NCI-H2107 (cell line): ENCODE data around the gene TRIM24.
"Not testable (repeated sequence)": the region's sequence is repeated elsewhere in the genome, so short reads cannot be mapped to it uniquely, and the experiment has no call there.

Experiments
- DNase-seq: peaks from one replicate; lab custom pipeline; 2025; lab: John Stamatoyannopoulos, UW

The TRIM24 gene

DNA sequence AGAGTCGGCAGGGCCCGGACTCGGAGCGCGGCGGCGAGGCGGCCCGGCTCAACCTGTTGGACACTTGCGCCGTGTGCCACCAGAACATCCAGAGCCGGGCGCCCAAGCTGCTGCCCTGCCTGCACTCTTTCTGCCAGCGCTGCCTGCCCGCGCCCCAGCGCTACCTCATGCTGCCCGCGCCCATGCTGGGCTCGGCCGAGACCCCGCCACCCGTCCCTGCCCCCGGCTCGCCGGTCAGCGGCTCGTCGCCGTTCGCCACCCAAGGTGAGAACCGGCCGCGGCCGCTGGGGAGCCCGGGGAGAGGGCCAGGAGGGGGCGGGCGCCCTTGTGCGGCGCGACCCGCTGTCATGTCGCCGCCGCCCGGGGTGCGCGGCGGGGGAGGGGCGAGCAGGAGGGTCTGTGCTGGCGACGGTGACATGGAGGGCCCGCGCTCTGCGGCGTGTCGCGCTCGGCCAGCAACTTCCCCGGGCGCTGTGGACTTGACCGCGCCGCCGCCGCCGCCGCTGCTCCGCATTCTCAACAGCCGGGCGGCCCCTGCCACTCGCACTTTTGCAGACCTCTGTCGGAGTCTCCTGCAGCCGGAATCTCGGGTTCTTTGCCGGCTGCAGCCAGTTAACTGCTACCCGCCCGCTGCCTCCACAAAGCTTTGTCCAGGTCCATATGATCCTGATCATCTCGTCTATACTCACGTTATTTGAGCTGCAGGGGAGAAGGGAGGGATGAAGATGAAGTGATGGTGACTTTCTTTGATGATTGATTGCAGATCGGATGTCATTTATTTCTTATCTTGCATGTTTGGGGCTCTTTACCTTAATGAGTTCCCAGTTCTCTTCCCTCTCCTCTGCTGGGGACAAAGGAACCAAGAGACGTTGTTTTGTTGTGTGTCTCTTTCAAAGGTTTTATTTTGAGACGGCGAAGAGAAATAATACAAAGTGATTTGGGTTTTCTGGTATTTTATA lies 869 bp downstream of the TRIM24 start:
- DNase-seq, result peak; percentile 52

DNA sequence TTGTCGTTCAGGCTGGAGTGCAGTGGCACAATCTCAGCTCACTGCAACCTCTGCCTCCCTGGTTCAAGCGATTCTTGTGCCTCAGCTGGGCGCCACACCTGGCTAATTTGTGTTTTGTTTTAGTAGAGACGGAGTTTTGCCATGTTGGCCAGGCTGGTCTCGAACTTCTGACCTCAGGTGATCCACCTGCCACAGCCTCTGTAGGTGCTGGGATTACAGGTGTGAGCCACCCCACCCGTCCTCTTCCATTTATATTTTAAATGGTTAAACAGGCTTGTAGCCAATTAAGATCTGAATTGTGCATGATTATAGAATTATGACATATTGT lies 3.2 kb downstream of the TRIM24 start:
- not testable (repeated sequence) for DNase-seq

DNA sequence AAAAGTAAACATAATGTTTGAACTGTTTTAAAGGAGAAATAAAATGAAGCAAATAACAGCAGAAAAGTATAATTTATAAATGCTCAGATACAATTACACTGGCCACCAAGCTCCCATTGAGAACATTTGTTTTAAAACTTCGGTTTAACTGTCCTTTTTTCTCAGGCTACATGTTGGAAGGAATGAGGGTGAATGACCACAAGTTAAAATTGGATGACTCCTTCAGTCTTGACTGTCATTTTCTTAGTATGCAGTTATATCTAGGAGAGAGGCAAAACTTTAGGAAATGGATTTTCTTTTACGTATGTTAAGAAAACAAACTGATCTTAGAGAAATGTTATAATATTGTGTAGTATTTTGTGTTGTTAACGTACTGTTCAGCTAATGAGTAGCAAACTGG lies 5.0 kb downstream of the TRIM24 start:
- no peak for DNase-seq

DNA sequence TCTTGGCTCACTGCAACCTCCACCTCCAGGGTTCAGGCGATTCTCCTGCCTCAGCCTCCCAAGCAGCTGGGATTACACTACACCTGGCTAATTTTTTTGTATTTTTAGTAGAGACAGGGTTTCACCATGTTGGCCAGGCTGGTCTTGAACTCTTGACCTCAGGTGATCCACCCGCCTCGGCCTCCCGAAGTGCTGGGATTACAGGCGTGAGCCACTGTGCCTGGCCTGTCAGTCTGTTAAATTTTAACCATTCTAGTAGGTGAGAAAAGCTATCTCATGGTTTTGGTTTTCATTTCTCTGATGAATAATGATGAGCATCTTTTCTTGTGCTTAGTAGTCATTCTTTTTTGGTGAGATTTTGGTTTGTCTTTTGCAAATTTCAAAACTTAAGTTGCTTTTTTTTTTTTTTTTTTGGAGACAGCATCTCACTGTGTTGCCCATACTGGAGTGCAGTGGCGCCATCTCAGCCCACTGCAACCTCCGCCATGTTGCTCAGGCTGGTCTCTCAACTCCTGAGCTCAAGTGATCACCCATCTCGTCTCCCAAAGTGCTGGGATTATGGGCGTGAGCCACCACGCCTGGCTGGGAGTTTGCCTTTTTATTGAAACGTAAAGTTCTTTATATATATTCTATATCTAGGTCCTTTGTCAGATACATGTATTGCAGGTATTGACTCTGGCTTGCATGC lies 6.2 kb downstream of the TRIM24 start:
- not testable (repeated sequence) for DNase-seq

DNA sequence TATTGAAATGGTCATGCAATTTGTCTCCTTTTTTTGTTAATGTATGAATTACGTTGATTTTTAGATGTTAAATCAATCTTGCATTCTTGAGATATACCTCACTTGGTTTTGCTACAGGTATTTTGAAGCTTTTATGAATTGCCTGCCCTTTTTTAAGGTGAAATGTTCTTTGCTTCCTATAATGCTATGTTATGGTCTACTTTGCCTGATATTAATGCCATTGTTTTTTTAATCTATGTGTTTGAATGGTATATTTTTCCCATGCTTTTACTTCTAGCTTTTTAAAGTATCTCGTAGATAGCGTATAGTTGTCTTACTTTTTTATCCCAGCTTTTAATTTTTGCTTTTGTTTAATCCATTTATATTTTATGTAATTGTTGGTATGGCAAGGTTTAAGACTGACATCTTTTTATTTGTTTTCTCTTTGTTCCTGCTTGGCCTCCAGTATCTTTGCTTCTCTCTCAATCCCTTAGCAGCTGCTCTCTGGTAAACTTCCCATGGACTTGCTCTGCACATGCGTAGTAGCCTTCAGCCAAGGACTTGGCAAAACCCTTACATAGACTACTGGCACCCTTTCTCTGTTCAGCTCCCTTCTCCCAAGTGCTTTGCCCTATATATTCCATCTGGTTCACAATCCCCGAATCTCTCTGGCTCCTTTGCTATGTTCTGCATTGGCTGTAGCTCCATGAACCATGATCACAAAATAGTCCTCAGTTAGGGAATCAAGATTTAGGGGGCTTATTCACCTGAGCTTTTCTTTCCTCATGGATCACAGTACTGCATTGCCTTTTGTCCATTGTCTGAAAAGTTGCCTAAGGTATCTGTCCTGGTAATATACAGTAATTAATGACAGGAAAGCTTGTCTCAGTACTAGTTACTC lies 8.4 kb downstream of the TRIM24 start:
- no peak for DNase-seq

DNA sequence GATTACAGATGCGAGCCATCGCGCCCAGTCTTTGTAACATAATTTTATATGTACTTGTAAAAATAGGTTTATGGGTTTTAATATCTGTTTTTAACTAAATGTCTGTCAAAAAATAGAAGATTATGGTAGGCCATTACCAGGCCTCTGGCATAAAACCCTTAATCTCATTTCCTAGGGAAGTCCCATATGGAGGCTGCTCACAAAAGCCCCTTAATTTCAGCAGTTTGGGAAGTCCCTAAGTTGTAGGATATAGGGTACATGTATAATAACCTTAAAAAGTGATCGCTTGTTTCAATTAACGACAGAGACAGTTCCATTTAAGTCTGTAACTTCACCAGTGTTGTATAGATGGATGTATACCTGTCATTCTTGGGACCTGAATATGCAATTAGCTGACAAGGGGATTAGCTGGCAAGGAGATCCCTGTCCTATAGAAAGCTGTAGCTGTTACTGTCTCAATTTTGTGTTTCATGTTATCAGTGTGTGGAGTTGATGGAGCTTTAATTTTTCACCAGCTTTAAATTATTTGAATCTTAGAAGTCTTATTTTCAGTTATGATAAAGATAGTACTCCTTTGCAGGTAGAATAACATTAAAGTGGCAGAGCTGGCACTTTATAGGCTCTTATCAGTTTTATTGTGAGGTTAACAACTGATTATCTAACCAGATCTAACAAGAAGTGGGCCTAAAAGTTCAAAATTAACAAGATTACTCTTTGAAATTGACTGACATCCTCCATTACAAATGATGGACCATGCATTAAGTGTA lies 10.5 kb downstream of the TRIM24 start:
- no peak for DNase-seq

DNA sequence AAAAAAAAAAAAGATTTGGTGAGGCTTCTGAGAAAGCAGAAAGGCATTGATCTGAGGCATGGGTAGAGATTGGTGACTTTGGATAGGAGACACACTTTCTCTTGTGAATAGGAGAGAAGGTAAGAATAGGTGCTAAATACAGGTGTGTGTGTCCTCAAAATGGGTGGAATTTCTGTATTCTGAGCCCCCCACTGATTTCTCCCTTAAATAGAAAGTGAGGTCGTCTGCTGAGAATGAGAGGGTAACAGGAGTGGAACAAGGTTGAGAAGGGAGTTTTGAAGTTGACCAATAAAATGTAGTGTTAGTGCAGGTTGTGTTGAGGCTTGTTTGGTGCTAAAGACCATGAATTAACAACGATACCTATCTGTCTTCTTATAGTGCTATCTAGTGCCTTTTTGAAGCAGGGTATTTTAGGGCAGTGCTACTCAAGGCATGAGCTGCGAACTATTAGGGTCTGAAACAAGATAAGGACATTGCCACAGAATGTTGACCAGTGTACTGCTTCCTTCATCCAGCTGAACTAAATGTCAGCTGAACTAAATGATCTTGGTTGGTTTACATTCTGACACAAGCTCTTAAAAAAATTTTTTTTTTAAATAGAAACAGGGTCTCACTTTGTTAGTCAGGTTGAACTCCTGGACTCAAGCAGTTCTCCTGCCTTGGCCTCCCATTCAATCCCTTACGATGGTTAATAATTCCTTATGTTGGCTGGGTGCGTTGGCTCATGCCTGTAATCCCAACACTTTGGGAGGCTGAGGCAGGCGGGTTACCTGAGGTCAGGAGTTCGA lies 12.4 kb downstream of the TRIM24 start:
- DNase-seq, result no peak

DNA sequence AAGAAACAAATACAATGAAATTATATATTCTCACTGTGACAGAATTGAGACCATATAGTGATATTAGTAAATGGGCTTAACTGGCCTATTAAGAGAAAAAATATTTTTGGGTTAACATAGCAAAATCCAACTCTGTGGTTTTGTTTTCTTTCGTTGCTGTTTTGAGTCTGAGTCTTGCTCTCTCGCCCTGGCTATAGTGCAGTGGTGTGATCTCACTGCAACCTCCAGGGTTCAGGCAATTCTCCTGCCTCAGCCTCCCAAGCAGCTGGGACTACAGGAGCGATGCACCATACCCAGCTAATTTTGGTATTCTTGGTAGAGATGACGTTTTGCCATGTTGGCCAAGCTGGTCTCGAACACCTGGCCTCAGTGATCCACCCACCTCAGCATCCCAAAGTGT lies 15.3 kb downstream of the TRIM24 start:
- DNase-seq, result no peak

DNA sequence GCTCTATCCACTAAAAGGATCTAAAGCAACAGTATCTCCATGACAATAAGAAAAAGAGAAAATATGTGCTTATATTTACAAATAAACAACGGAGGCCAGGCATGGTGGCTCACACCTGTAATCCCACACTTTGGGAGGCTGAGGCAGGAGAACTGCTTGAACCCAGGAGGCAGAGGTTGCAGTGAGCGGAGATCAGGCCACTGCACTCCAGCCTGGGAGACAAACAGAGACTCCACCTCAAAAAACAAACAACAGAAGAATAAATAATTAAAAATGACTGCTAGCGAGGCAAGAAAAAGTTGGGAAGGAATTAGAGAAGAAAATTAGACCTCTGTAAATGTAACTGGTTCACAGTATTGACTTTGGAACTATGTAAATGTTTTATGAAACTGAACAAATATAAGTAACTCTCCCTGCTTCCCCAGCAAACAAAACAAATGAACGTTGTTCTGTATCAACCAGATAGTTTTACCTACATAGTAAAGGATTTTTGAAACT lies 17.1 kb downstream of the TRIM24 start:
- DNase-seq, result no peak

DNA sequence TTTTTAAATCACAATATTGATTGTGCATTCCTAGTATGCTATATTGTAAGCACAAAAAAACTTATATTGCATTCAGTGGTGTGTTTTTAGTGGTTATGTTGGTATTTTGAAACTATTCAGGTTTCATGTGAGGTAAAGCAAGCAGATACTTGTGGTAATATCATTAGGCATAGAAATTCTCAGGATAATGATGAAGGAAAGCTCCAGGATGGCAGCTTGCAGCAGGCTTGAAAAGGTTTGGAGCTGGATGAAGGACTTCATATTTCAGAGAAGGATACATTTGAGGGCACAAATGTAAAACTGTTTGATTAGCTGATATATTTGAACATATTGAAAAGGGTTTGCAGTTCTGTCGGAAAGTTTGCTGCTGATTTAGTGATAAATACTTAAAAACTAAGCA lies 17.5 kb downstream of the TRIM24 start:
- DNase-seq, result no peak

DNA sequence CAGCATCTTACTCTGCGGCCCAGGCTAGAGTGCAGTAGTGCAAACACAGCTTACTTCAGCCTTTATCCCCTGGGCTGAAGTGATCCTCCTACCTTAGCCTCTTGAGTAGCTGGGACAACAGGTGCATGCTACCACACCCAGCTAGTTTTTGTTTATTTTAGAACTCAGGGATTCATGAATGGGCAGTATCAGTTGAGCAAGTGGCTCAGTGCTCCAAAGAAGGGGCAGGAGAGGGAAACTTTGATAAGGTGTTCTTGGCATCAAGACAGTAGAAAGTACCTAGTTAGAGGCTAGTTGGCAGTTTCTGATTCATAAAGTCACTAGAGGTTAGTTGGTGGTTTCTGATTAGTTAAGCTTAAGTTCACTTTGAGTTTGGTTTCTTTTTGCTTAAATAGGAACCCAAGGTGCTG lies 18.4 kb downstream of the TRIM24 start:
- no peak for DNase-seq

DNA sequence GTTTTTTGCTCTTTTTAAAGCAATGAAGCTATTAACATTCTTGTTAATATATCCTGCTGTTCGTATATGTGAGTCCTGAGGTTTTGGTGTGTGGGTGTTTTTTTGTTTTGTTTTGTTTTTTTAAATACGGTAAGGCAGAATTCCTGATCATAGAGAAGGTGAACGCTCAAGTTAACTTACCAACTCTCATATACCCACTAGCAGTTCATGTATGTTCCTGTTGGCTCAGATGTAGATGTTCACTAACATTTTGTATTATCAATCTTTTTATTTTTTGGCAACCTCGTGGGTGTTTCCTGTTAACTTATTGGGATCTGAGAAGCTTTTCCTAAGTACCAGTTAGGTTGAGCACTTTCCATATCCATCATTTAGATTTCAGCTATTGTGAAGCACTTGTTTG lies 20.5 kb downstream of the TRIM24 start:
- DNase-seq, result no peak

DNA sequence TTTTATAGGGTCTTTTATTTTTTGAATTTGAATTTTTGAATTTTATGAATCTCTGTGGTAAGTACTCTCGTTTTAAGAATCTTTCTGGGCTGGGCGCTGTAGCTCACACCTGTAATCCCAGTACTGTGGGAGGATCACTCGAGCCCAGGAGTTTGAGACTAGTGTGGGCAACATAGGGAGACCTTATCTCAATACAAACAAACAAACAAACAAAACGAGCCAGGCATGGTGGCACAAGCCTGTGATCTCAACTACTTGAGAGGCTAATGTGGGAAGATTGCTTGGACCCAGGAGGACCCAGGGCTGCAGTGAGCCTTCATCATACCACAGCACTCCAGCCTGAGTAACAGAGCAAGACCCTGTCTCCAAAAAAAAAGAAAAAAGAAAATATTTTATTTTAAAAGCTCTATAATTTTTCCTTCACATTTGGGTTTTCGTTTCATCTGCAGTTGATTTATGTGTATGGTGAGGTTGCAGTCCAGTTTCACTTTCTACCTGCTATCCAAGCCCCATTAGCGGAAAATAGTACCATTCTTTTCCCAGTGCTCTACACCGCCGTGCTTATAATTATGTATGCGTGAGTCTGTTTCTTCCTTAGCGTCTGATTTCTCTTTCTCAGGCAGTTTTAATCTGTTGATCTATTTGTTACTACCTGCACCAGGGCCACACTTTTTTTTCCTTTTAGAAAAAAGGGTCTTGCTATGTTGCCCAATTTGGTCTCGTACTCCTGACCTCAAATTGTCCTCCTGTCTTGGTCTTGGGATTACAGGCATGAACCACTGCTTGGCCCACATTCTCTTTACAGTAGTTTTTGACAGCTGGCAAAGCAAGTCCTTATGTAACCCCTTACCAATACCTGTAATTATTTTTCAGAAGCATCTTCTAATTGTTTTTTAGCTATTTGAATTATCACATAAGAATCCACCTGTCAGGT lies 21.7 kb downstream of the TRIM24 start:
- no peak for DNase-seq

DNA sequence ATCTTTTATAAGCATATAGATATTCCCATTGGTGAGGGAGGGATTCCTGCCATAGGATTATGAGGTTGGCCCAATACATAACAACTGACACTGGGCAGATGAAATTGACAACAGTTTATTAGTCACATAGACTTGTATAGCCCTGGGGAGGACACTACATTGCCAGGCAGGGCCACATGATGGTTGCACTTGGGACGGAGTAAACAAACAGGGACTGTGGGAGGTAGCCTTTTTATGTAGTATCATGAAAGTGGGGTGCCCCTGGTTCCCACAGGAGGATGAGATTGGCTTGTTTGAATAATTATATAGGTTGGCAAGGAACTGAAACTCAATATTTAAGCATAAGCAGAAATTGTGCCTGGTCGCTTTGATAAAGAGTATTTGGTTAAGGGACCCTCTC lies 23.5 kb downstream of the TRIM24 start:
- DNase-seq, result no peak

DNA sequence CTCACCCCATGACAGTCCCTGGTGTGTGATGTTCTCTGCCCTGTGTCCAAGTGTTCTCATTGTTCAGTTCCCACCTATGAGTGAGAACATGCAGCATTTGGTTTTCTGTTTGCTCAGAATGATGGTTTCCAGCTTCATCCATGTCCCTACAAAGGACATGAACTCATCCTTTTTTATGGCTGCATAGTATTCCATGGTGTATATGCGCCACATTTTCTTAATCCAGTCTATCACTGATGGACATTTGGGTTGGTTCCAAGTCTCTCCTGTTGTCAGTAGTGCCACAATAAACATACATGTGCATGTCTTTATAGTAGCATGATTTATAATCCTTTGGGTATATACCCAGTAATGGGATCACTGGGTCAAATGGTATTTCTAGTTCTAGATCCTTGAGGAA lies 25.4 kb downstream of the TRIM24 start:
- DNase-seq, result not testable (repeated sequence)

DNA sequence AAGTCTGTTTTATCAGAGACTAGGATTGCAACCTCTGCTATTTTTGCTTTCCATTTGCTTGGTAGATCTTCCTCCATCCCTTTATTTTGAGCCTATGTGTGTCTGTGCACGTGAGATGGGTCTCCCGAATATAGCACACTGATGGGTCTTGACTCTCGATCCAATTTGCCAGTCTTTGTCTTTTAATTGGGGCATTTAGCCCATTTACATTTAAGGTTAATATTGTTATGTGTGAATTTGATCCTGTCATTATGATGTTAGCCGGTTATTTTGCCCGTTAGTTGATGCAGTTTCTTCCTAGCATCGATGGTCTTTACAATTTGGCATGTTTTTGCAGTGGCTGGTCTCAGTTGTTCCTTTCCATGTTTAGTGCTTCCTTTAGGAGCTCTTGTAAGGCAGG lies 29.1 kb downstream of the TRIM24 start:
- not testable (repeated sequence) for DNase-seq

DNA sequence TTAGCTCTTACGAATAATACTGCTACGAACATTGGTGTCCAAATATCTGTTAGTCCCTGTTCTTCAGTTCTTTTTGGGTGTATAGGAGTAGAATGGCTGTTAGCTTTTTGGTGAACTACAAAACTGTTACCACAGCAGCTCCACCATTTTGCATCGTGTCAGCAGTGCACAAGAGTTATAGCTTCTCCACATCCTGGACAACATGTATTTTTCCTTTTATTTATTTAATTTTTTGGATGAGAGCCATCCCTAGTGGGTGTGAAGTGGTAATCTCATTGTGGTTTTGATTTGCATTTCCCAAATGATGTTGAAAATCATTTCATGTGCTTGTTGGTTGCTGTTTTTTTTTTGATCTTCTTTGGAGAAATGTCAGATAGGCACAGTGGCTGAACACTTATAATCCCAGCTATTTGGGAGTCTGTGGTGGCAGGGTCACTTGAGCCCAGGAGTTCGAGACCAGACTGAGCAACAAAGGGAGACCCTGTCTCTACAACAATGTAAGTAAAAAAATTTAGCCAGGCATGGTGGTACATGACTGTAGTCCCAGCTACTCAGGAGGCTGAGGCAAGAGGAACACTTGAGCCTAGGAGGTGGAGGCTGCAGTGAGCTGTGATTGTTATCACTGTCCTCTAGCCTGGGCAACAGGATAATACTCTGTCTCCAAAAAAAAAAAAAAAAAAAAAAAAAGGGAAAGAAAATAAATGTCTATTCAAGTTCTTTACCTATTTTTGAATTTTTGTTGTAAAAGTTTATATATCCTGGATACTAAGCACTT lies 31.7 kb downstream of the TRIM24 start:
- DNase-seq, result no peak

DNA sequence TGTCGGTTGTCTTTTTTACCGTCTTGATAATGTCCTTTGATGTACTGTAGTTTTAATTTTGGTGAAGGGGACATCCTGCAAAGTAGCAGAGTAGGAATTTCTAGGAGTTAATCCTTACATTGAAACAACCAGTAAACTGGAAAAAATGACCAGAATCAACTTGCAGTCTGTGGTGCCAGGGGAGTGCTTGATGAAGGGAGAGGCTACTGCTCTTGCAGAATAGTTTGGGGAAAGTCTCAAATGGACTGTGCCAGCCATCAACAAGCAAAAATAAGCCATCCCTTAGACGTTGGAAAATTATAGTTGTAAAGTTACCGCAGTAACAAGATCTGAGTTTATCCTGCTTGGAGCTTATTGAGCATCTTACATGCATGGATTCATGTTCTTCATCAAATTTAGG lies 32.4 kb downstream of the TRIM24 start:
- DNase-seq, result no peak

DNA sequence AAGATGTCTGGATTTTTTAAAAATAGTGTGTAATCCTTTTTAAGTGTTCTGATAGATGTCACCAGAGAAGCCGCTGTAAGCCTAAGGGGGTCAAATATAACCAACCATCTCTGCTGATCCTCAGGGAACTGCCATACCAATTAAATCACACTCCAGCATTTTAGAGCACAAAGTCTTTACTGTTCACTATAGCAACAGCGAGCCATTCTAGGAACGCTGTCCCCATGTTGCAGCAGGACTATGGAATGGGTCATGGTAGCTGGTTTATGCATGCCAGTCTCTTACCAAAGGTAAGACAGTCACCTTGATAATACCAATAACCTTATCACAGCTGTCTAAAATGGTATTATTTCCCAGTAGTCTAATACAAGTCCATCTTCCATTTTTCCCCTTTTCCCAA lies 33.5 kb downstream of the TRIM24 start:
- DNase-seq, result no peak
